Tibial nerve (tissue), 4 donors: ENCODE results near the gene FLRT2. TPM values are rescaled to one million over a fixed set of nuclear protein-coding genes. Genes with fewer than 3 reads are reported as not detected.

ENCODE experiments used
- DNase-seq, 2 donors: peaks; one replicate each; pipeline ENCODE4 v3.0.0-alpha.2; 2019; ENCODE audit warnings: low spot score in 2 of 2
- H3K27ac ChIP-seq, 4 donors: fragments of 200-600 bp; sonication (generic) in 3 of 4; one replicate each; pipeline ENCODE4 v1.5.1; 2017 to 2019; ENCODE audit warnings: mild to moderate bottlenecking in 1 of 4
- H3K27me3 ChIP-seq, 2 donors: fragments of 200-600 bp; sonication (generic) in 1 of 2; one replicate each; pipeline versions ENCODE4 v1.5.1 to v1.6.0; 2017 to 2019
- H3K36me3 ChIP-seq, 3 donors: fragments of 200-600 bp; sonication (generic); one replicate each; pipeline ENCODE4 v1.5.1; 2018 to 2019
- H3K4me1 ChIP-seq, 4 donors: fragments of 200-600 bp; sonication (generic) in 3 of 4; one replicate each; pipeline ENCODE4 v1.5.1; 2017 to 2019
- H3K4me3 ChIP-seq, 4 donors: fragments of 200-600 bp; sonication (generic) in 3 of 4; one replicate each; pipeline ENCODE4 v1.5.1; 2017 to 2019; ENCODE audit warnings: mild to moderate bottlenecking in 1 of 4, moderate library complexity in 1 of 4
- H3K9me3 ChIP-seq, 4 donors: fragments of 200-600 bp; sonication (generic) in 3 of 4; one replicate each; pipeline ENCODE4 v1.5.1; 2017 to 2019
- CTCF ChIP-seq, 5 experiments: fragments of 200-600 bp in 3 of 5; fragments of 450-650 bp in 2 of 5; sonication (generic) in 3 of 5; IDR thresholded peaks; one replicate each; pipeline ENCODE4 v1.5.1; 2016 to 2019; ENCODE audit warnings: antibody characterized with exemption in 5 of 5, mild to moderate bottlenecking in 3 of 5, moderate library complexity in 2 of 5
- EP300 ChIP-seq, 2 donors: sonication (generic); formaldehyde crosslinking; IDR thresholded peaks; one replicate each; pipeline ENCODE4 v1.6.1; 2017; ENCODE audit warnings: antibody characterized with exemption in 2 of 2, mild to moderate bottlenecking in 1 of 2
- POLR2A ChIP-seq, 2 donors: fragments of 450-650 bp; IDR thresholded peaks; one replicate each; pipeline ENCODE4 v1.6.1; 2017; ENCODE audit warnings: antibody characterized with exemption in 2 of 2, mild to moderate bottlenecking in 2 of 2, moderate library complexity in 2 of 2
- WGBS, 2 donors: methylation state at CpG; one replicate each; pipeline ENCODE4 v1.1.5; 2018; 5-methylcytosine and 5-hydroxymethylcytosine counted together
- total RNA-seq, 4 donors: library from RNA; depleted of rRNA; stranded (reverse); fragments of >200 nt; gene quantifications; one replicate each; pipeline ENCODE4 v1.1.0, GENCODE V29; 2016

FLRT2 gene
- total RNA-seq, 4 donors from 2014 or later, result 26.4 to 109 (median 71.6) TPM

- Histone ChIP-seq H3K36me3 (no peaks in the 10 kb centered on the region), H3K27ac (no peak overlapping the region), H3K4me1 (peaks cover 0 to 24% (median 3%) of the 10 kb centered on the region in 4 donors), H3K27me3 (no peaks in the 10 kb centered on the region), H3K4me3 (no peak overlapping the region), H3K9me3 (no peaks in the 10 kb centered on the region)
- no peak for DNase-seq
- TF ChIP-seq POLR2A (IDR thresholded peaks at IDR 0.05) (no peak), EP300 (IDR thresholded peaks at IDR 0.05) (no peak), CTCF (IDR thresholded peaks at IDR 0.05) (no peak)
- 88 to 94% methylated on average over 3 of the region's 3 CpGs for WGBS, 2 donors
Measured at GRCh38 chr14:85597701-85598100, 67.8 kb downstream of the FLRT2 start.

- TF ChIP-seq EP300 (IDR thresholded peaks at IDR 0.05) (peak in 1 of 2 donors; percentile 59), CTCF (IDR thresholded peaks at IDR 0.05) (no peak), POLR2A (IDR thresholded peaks at IDR 0.05) (no peak)
- no peak overlapping the region for H3K4me3 ChIP-seq
- DNase-seq, result no peak
- no peaks in the 10 kb centered on the region for H3K9me3 ChIP-seq
- H3K27ac ChIP-seq, result peak overlapping the region in 2 of 4 donors; percentile 6 to 58
- 47 to 53% methylated on average over 5 of the region's 5 CpGs for WGBS, 2 donors
- H3K4me1 ChIP-seq, result peaks cover 0 to 40% (median 6%) of the 10 kb centered on the region in 4 donors
- H3K36me3 ChIP-seq, result no peaks in the 10 kb centered on the region
- no peaks in the 10 kb centered on the region for H3K27me3 ChIP-seq
Measured at GRCh38 chr14:85599939-85600338, 70.0 kb downstream of the FLRT2 start.

GRCh38 chr14:85601246-85601645 lies 71.3 kb downstream of the FLRT2 start:
- WGBS, 2 donors, result 26 to 53% methylated on average over 1 of the region's 1 CpG

GRCh38 chr14:85601690-85602089 lies 71.7 kb downstream of the FLRT2 start:
- 47 to 61% methylated on average over 1 of the region's 1 CpG for WGBS, 2 donors

More at GRCh38 chr14:85601246-85601645, 71.3 kb downstream of the FLRT2 start:
- no peaks in the 10 kb centered on the region for H3K9me3 ChIP-seq
- H3K4me1 ChIP-seq, result peaks cover 0 to 42% (median 6%) of the 10 kb centered on the region in 4 donors
- no peaks in the 10 kb centered on the region for H3K36me3 ChIP-seq
- DNase-seq, result no peak
- H3K4me3 ChIP-seq, result no peak overlapping the region
- peak overlapping the region in 1 of 4 donors; percentile 58 for H3K27ac ChIP-seq
- no peak for TF ChIP-seq EP300 (IDR thresholded peaks at IDR 0.05)
- no peak for TF ChIP-seq CTCF (IDR thresholded peaks at IDR 0.05)
- TF ChIP-seq POLR2A (IDR thresholded peaks at IDR 0.05), result no peak
- no peaks in the 10 kb centered on the region for H3K27me3 ChIP-seq

GRCh38 chr14:85602345-85602744 lies 72.4 kb downstream of the FLRT2 start:
- Histone ChIP-seq H3K36me3 (no peaks in the 10 kb centered on the region), H3K4me3 (no peak overlapping the region), H3K27ac (no peak overlapping the region), H3K4me1 (peaks cover 0 to 46% (median 8%) of the 10 kb centered on the region in 4 donors), H3K27me3 (no peaks in the 10 kb centered on the region), H3K9me3 (no peaks in the 10 kb centered on the region)
- DNase-seq, result no peak
- TF ChIP-seq EP300 (IDR thresholded peaks at IDR 0.05) (no peak), POLR2A (IDR thresholded peaks at IDR 0.05) (no peak), CTCF (IDR thresholded peaks at IDR 0.05) (no peak)
- WGBS, 2 donors, result 33% methylated on average over 6 of the region's 6 CpGs

More at GRCh38 chr14:85601690-85602089, 71.7 kb downstream of the FLRT2 start:
- TF ChIP-seq EP300 (IDR thresholded peaks at IDR 0.05) (no peak), POLR2A (IDR thresholded peaks at IDR 0.05) (no peak), CTCF (IDR thresholded peaks at IDR 0.05) (no peak)
- H3K27me3 ChIP-seq, result no peaks in the 10 kb centered on the region
- H3K36me3 ChIP-seq, result no peaks in the 10 kb centered on the region
- no peak for DNase-seq
- no peak overlapping the region for H3K27ac ChIP-seq
- H3K4me1 ChIP-seq, result peaks cover 0 to 42% (median 6%) of the 10 kb centered on the region in 4 donors
- H3K9me3 ChIP-seq, result no peaks in the 10 kb centered on the region
- H3K4me3 ChIP-seq, result no peak overlapping the region
